ENCODE measurements around the gene CLCN1.

Gene CLCN1

GRCh38 chr7:143321242-143321641 is 5.3 kb downstream of the CLCN1 start:
- TF ChIP-seq CTCF (conservative IDR thresholded peaks at IDR 0.05; ENCODE audit: low read depth, low read length), result no peak
- no peak for DNase-seq (ENCODE audit: low read depth)
- no peak overlapping the region for H3K4me3 ChIP-seq (ENCODE audit: low read depth, low read length)

GRCh38 chr7:143321734-143322133 is 5.8 kb downstream of the CLCN1 start:
- TF ChIP-seq CTCF (conservative IDR thresholded peaks at IDR 0.05; ENCODE audit: low read depth, low read length), result peak; percentile 29
- DNase-seq (ENCODE audit: low read depth), result no peak
- no peak overlapping the region for H3K4me3 ChIP-seq (ENCODE audit: low read depth, low read length)

- no peak overlapping the region for H3K4me3 ChIP-seq (ENCODE audit: low read depth, low read length)
- TF ChIP-seq CTCF (conservative IDR thresholded peaks at IDR 0.05; ENCODE audit: low read depth, low read length), result no peak
- DNase-seq (ENCODE audit: low read depth), result no peak
Measured at GRCh38 chr7:143322760-143323633, 7.1 kb downstream of the CLCN1 start.

GRCh38 chr7:143323653-143324052 is 7.7 kb downstream of the CLCN1 start:
- TF ChIP-seq CTCF (conservative IDR thresholded peaks at IDR 0.05; ENCODE audit: low read depth, low read length), result peak; percentile 2
- no peak for DNase-seq (ENCODE audit: low read depth)
- H3K4me3 ChIP-seq (ENCODE audit: low read depth, low read length), result no peak overlapping the region

- no peak overlapping the region for H3K4me3 ChIP-seq (ENCODE audit: low read depth, low read length)
- no peak for DNase-seq (ENCODE audit: low read depth)
- TF ChIP-seq CTCF (conservative IDR thresholded peaks at IDR 0.05; ENCODE audit: low read depth, low read length), result no peak
Measured at GRCh38 chr7:143325240-143325639, 9.3 kb downstream of the CLCN1 start.

- H3K4me3 ChIP-seq (ENCODE audit: low read depth, low read length), result no peak overlapping the region
- TF ChIP-seq CTCF (conservative IDR thresholded peaks at IDR 0.05; ENCODE audit: low read depth, low read length), result no peak
- DNase-seq (ENCODE audit: low read depth), result no peak
Measured at GRCh38 chr7:143327903-143328302, 12.0 kb downstream of the CLCN1 start.
